H1 (cell line): ENCODE measurements around the gene ZNF771.

Source experiments
- CHD1 ChIP-seq: IDR thresholded peaks from 2 replicates; pipeline ENCODE4 v1.6.1; 2012; ENCODE audit warnings: low read depth, low read length, improper control_type of control experiment
- GTF2F1 ChIP-seq: IDR thresholded peaks from 2 replicates; pipeline ENCODE4 v1.6.1; 2012; ENCODE audit warnings: low read depth, low read length, improper control_type of control experiment, borderline replicate concordance
- JUND ChIP-seq: IDR thresholded peaks from 2 replicates; pipeline ENCODE4 v1.6.1; 2011; ENCODE audit warnings: mild to moderate bottlenecking, improper control_type of control experiment, low read length
- POLR2A ChIP-seq, 2 experiments: IDR thresholded peaks; 1 replicate in 1 of 2; 2 replicates in 1 of 2; pipeline ENCODE4 v1.6.1; 2011; ENCODE audit warnings: low read depth in 2 of 2, low read length in 2 of 2, mild to moderate bottlenecking in 2 of 2; ENCODE audit errors: control extremely low read depth in 1 of 2
- POLR2AphosphoS5 ChIP-seq: IDR thresholded peaks from 2 replicates; pipeline ENCODE4 v1.6.1; 2011; ENCODE audit warnings: low read depth, low read length
- RFX5 ChIP-seq: IDR thresholded peaks from 2 replicates; pipeline ENCODE4 v1.6.1; 2011; ENCODE audit warnings: low read depth, low read length, improper control_type of control experiment, borderline replicate concordance
- SIN3A ChIP-seq, 2 experiments: IDR thresholded peaks in 1 of 2; conservative IDR thresholded peaks in 1 of 2; 2 replicates each; pipeline ENCODE4 v1.6.1; 2011 to 2012; ENCODE audit warnings: low read length in 2 of 2, improper control_type of control experiment in 1 of 2, low read depth in 1 of 2, mild to moderate bottlenecking in 1 of 2
- SP4 ChIP-seq: IDR thresholded peaks from 2 replicates; pipeline ENCODE4 v1.6.1; 2012; ENCODE audit warnings: low read length, inconsistent platforms
- YY1 ChIP-seq: IDR thresholded peaks from 2 replicates; pipeline ENCODE4 v1.6.1; 2011; ENCODE audit warnings: low read depth, mild to moderate bottlenecking, low read length
- ZNF274 ChIP-seq: IDR thresholded peaks from 2 replicates; pipeline ENCODE4 v1.7.0; 2012; ENCODE audit warnings: low read length, borderline replicate concordance; ENCODE audit errors: extremely low read depth
- TF ChIP-seq, protein P1 (sequence below), 3 experiments: IDR thresholded peaks; 1 replicate in 2 of 3; 2 replicates in 1 of 3; pipeline versions ENCODE4 v1.5.1 to v1.6.1; 2011; ENCODE audit warnings: low read length in 3 of 3, mild to moderate bottlenecking in 3 of 3, inconsistent platforms in 2 of 3, low read depth in 1 of 3, moderate library complexity in 1 of 3; ENCODE audit not compliant: insufficient read depth in 1 of 3; ENCODE audit errors: control extremely low read depth in 1 of 3

DNA sequence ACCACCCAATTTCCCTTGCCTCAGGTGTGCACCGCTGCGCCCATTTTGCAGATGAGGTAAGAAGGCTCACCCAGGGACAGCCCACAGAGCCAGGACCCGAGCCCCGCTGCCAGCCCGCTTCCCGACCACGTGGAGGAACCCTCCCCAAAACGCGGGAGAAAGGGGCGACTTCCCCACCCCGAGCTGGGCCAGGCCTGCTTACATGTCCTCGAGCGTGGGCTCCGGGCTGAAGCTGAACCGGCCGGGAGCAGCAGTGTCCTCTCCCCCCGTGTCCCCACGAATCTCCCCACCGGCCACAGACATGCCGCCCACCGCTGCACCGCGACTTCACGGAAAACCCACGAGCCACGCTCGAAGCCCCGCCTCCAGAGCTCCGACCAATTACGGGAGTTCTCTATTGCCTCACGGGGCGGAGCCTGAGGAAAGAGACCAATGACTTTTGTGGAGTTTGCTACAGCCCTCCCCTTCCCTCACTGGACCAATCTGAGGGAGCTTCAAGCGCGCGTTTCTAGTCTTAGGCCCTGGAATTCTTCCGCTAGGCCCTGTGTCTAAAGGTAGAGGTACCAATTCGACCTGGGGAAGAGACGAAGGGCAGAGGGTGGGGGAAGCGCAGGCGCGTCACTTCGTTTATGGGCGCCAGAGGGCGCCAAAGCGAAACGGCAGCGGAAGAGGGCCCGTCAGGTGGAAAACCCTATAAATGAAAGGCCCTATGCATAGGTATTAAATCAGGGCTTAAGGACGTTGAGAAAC, 22.4 kb downstream of the ZNF771 start, which contains the start of gene DCTPP1:
- TF ChIP-seq POLR2A (IDR thresholded peaks at IDR 0.05; ENCODE audit: control extremely low read depth in 1 of 2, low read depth in 2 of 2, low read length in 2 of 2) (peak in 1 of 2 experiments; percentile 47; a peak in 1 of 3 replicates), YY1 (peak; percentile 46; the same call in 1 of the 2 replicates), SIN3A (conservative IDR thresholded peaks at IDR 0.05 in 1 of 2, IDR thresholded peaks at IDR 0.05 in 1 of 2; ENCODE audit: low read depth in 1 of 2, low read length in 2 of 2) (peak in 1 of 2 experiments; percentile 26; a peak in 1 of 4 replicates), POLR2AphosphoS5 (no peak), SP4 (no peak; the same call in 1 of the 2 replicates), ZNF274 (no peak), GTF2F1 (peak; percentile 50; the same call in 1 of the 2 replicates), RFX5 (no peak), JUND (peak; percentile 32; the same call in 1 of the 2 replicates), CHD1 (no peak)
- TF ChIP-seq, protein P1, sequence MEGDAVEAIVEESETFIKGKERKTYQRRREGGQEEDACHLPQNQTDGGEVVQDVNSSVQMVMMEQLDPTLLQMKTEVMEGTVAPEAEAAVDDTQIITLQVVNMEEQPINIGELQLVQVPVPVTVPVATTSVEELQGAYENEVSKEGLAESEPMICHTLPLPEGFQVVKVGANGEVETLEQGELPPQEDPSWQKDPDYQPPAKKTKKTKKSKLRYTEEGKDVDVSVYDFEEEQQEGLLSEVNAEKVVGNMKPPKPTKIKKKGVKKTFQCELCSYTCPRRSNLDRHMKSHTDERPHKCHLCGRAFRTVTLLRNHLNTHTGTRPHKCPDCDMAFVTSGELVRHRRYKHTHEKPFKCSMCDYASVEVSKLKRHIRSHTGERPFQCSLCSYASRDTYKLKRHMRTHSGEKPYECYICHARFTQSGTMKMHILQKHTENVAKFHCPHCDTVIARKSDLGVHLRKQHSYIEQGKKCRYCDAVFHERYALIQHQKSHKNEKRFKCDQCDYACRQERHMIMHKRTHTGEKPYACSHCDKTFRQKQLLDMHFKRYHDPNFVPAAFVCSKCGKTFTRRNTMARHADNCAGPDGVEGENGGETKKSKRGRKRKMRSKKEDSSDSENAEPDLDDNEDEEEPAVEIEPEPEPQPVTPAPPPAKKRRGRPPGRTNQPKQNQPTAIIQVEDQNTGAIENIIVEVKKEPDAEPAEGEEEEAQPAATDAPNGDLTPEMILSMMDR (IDR thresholded peaks at IDR 0.05; ENCODE audit: control extremely low read depth in 1 of 3, insufficient read depth in 1 of 3, low read depth in 1 of 3, low read length in 3 of 3), result peak; percentile 73 to 82 (median 74)
